HG03571 (cell line): ENCODE data around the gene SP5.
"Not testable (repeated sequence)": the region's sequence is repeated elsewhere in the genome, so short reads cannot be mapped to it uniquely, and the experiment has no call there.

ENCODE experiments used
- ATAC-seq: cut with Tn5 transposase; IDR thresholded peaks from one replicate; pipeline ENCODE4 v1.9.1; 2021; ENCODE audit not compliant: unreplicated experiment

Gene SP5

DNA sequence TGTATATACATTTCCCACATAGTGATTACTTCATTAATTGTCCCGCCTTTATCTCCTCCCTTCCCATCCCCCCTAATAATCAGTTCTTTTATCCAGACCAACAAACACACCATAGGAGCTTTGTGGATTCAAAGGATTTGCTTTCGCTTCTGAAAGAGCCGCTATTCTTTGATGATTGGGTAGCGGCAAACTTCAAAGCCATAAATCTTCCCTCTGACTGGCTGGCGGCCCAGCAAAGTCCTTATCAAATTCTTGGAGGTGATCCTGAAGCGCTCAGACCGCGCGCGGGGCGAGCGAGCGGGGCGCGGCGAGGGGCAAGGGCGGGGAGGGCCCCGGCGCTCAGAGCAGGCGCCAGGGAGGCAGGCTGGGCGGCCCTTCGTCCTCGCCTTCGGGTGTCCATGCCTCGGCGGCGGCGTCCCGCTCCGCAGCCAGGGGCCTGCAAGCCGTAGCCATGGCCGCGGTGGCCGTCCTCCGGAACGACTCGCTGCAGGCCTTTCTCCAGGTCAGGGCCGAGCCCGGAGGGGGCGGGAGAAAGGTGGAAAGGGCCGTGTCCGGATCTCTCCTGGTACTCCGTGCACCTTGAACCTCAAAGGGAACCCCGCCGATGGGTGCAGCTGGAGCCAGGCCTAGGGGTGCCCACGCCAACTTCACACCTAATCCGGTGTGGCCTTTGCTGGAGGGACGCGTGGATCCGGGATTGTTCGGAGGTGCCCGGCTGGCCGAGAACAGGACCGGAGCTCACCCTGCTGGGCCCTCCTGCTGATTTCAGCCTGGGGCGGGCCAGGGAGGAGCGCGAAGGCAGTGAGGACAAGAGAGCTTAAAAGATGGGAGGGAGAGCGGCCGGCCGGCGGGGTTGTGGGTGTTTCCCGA lies at the start of gene SP5:
TSS of gene SP5 (plus strand) at position 276 of the 870 bp plus-strand sequence. CDS start at position 452, 176 bp downstream.
- no peak for ATAC-seq

DNA sequence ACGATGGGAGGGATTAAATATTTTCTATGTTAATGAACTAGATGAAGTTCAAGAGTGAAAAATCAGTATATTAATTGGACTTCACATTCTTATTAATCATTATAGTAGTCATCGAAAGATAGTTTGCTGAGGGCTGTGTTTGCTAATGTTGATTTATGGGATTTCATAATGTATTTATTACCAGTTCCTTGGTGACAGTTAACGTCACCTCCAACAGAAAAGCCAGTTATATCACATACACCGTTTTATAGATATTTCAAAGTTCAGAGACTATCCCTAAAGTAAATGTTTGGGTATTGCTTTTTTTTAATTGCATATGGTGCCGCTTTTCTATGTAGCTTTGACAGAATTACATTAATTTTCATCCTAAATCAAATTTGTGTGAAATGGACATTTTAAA lies 49.4 kb upstream of the SP5 start:
- no peak for ATAC-seq

DNA sequence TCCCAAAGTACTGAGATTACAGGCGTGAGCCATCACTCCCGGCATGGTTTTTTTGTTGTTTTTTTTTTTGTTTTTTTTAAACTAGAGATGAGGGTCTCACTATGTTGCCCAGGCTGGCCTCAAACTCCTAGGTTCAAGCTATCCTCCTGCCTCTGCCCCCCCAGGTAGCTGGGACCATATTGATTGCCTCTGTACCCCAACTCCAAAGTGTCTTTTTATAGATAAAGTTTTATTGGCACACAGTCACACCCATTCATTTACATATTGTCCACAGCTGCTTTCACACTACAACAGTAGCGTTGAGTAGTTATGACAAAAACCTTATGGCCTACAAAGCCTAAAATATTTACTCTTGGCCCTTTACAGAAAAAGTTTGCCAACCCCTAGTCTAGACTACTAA lies 45.2 kb upstream of the SP5 start:
- ATAC-seq, result no peak

DNA sequence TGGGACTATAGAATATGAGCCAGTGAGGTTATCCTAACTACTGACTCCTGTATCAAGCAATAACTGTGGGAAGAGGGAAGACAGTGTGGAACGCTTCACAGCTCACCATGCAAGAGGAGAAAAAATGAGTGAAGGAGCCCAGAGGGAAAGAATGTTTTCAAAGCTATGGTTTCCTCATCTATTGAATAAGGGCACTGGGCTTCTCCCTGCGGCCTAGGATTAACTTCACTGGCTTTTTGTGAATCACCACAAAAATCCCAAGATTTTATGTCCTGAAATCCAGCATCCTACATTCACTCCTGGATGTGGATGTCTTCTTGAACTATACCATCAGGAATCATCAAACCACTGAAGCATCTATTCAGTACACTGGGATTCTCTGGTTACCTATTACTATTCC lies 44.5 kb upstream of the SP5 start:
- no peak for ATAC-seq

DNA sequence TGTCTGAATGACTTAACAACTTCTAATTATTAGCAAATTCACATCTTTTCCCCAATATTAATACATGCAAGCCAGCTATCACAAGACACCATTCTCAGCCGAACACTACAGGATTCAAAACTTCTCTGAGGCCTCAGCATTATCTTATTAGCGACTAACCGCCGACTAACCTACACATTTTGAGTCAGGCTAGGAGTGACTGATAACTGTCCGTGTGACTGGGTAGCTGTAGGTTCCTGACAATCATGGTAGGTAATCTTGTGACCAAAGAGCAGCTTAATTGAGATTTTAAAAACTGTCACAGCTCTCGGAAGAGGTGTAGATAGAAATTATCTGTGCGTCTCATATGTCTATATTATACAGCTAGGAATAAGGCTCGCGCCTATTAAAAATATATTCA lies 44.1 kb upstream of the SP5 start:
- ATAC-seq, result no peak

DNA sequence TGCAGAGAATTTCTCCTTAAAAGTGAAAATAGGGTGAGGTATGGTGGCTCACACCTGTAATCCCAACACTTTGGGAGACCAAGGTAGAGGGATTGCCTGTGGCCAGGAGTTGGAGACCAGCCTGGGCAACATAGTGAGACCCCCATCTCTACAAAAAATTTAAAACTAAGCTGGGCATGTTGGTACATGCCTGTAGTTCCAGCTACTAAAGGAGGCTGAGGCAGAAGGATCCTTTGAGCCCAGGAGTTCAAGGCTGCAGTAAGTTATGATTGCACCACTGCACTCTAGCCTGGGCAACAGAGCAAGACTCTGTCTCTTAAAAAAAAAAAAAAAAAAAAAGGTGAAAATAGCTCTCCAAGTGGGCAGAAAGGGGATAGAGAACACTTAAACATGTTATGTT lies 40.9 kb upstream of the SP5 start:
- ATAC-seq, result not testable (repeated sequence)

DNA sequence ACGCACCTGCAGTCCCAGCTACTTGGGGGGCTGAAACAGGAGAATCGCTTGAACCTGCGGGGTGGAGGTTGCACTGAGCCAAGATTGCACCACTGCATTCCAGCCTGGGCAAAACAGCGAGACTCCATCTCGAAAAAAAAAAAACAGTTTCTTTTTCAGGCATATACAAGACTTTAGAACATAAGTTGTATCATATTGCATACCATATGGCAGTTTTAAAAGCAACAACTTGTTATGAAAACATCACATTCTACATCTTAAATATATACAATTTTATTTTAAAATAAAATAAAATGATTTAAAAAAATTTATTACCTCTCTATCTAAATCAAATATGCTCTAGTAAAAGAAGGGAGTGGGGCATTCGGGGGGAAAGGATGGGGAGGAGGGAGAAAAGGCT lies 39.4 kb upstream of the SP5 start:
- ATAC-seq, result no peak

DNA sequence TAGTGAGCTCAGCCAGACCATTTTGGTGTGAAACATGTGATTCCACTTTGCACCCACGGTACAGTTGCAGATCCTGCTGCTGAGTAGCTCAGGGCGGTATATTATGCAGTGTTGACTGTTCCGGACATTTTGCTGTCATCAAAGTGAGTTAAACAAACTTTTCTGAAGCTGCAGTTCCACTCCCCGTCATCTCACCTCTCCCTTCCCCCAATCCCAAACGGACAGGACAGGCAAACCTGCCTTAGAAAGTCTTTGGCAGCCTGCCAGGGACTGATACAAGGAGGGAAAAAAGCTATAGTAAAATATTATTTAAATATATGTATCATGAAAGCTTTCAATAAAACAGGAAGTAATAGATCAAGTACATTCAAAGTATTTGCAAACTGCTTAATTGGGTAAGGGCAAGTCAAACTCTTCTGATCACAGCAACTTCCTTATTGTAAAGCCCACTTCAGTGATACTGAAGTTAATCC lies 35.5 kb upstream of the SP5 start:
- ATAC-seq, result no peak

DNA sequence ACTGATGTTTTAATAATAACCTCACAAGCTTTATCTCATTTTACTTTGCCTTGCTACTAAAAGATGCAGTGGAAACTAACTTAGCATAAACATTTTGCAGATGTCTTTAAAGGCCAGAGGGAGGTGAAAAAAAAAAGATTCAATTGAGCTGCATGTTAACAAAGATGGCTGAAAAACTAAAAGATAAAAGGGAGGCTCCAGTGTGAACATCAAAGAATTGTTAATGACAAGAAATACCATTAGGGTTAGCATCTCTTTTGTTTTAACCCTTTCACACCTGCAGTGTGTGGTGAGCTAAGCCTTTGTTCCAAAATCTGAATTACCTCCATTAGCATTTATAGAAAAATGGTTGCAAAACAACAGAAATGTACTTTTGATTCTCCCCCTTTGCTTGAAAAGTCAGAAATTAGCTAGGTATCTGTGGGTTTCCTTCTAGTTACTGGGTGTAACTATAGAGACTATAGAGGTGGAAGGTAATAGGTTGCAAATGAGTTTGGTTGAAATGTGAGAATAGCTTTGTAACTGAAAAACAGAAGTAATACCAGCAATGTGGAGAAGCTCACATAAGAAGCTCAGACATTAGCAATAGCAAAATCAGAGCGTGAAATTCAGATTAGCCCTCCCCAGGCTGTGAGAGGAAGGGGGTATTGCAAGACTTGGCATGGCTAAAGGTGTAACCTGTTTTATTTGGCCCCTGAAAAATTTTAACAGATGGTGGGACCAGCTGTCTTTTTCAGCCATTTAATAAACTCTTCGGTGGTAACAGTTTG lies 34.8 kb upstream of the SP5 start:
- no peak for ATAC-seq

DNA sequence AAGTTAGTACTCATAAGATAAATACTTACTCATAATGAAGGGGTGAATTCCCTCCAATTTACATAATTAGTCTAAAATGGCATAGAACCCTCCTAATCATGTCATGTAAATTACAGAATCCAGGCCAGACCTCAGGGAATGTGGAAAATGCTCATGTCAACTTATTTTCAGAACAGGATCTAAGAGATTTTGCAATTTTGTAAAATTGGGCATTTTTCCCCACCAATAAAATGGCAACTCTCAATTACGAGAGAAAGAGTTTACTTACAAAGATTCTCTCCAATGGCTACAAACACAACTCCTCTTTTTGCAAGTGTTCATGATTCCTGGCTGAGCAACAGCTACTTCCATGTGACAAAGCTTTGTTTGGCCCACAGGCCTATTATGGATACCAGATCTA lies 33.8 kb upstream of the SP5 start:
- ATAC-seq, result no peak

DNA sequence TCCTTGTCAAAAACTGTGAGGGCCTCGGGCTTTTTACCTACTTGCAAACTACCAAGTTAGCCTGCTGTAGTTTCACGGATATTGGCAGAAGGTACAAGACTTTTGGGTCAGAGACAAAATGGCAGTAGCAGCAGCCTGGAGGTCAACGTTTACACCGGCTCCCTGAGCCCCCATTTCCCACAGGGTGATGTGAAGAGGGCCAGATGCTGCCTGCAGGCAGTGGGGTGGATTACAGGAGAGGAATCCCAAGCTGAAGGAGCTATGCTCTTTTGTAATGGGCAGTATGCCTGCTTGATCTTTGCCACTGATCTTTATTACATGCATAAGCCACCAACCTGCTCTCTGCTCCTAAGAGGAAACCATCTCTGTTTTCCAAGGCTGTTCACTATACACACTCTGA lies 29.5 kb upstream of the SP5 start:
- ATAC-seq, result no peak

DNA sequence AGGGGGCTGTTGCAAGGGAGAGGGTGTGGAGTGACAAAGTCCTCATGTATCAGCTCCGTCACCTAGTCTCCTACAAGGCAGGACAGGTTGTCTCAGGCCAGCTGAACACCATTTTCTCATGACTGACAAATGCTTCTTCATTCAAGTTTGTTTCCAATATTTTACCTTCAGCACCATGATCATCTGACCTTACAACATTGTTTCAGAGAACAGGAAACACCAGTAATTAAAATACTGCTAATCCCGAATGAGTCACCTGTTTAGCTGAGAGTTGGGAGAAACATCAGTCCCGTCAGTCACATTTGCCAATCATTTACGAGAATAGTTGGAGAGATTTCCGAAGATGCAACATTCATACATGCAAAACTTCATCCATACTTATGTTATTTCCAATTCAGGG lies 25.7 kb upstream of the SP5 start:
- ATAC-seq, result no peak

DNA sequence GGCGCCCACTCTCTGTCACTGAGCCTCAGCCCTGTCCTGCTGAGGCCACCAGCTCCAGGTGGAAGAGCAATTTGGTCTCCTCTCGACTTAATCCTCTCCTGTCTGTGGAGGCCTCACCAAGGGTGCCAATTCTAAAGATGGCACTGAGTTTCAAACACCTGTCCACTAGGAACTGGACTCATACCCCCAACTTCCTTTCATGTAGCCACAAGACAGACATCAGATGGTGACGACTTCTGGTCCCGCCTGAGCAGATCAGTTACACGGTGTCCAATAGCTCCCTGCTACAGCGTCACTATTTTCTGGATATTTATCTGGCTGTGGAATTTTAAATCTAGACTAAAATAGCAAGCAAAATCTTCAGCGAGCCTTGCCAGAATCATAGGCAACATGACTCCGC lies 24.5 kb upstream of the SP5 start:
- no peak for ATAC-seq

DNA sequence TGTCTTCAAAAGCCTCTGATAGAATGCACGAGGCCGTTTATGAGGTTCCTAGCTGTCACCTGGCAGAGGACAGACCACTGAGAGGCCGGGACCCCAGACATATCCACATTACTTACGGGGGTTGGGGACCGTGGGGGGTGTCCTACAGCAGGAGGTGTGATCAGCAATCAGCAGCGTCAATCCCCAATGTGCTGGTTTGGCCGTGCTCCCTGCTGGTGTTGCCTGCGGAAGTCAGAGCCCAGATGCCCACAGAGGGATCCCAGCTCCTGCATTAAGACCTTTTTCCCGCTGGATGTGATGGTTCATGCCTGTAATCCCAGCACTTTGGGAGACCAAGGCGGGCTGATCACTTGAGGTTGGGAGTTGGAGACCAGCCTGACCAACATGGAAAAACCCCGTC lies 20.8 kb upstream of the SP5 start:
- no peak for ATAC-seq

DNA sequence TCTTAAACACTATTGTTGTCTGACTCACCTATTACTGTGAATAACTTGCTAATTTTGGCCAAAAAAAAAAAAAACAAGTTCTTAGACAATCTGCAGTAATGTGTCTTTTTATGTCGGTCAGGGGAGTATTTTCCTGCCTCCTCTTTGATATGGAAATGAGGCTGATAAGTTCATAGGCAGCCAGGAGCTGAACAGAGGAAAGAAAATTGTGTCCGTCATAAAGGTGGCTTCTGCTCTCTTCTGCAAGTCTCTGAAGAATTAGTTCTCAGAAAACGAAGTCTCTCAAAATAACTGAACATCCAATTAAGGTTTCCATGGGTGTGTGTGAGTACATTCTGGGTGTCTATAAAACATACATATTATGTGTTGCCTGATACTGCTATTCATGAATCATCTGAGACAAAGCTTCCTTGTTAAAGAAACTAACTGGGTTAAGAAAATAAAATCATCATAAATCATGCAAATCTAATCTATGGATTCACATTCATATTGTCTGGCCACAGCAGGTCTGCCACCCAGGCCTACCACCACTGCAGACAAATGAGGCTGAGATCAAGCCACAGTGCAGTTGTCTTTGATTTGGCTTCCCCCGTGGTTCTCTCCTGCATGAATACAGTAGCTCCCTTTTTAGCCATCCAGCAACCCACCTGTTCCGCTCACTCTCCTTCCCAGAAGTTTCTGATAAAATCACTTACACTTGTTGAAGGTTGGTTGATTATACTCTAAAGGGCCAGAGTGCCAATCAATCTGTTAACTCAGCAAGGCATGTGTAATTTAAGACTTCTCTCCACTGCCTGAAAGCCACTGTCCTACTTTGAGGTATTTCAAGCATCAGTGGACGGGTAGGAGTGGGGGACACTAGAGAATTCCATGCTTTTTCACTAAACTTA lies 19.4 kb upstream of the SP5 start:
- no peak for ATAC-seq

DNA sequence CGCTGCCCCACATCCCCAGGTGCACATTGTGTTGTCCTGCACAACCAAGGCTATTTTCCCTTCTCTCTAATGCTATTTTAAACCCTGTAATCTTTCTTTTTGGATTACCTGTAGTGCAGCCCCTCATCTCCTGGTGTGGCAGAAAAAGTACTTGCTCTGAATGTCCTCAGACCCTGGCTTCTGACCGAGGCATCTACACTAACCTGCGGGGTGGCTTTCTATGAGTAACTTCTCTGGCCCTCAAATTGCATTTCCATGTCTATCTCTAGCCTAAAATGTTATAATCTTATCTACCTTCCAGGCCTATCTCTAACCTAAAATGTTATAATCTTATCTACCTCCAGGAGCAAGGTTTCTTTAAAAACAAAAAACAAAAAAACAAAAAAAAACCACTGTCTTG lies 18.2 kb upstream of the SP5 start:
- no peak for ATAC-seq

DNA sequence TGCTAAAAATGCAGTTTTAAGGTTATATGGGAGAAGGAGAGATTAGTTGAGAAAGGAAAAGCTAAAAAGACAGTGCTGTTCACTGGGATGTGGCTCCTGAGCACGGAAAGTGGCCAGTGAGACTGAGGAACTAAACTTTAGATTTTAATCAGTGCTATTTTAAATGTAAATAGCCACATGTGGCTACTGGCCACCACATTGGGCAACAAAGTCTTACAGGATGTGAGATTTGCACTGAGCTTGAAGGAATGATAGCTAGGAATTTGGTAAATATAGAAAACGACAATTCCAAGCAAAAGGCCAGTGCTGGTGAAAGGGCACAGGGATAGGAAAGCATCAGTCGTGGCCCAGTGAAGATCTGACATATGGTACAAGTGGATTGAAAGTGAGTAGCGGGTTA lies 14.1 kb upstream of the SP5 start:
- no peak for ATAC-seq

DNA sequence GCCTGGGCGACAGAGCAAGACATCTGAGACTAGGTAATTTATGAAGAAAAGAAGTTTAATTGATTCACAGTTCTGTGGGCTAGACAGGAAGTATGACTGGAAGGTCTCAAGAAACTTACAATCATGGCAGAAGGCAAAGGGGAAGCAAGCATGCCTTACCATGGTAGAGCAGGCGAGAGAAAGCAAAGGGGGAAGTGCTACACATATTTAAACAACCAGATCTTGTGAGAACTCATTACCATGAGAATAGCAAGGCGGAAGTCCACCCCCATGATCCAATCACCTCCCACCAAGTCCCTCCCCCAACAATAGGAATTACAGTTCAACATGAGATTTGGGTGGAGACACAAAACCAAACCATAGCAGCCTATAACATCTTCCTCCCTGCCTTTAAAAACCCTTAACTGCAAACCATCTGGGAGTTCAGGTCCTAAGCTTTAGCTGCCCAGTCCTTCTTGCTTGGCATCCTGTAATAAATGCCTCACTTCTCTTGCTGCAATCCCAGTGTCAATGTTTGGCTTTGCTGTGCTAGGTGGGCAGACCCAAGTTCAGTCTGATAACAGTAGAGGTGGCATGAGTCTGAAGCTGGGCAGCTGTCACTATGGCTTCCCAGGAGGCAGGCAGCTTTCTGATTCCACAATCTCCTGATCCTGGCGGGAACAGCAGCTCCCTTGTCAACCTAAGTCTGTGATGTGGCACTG lies 11.2 kb upstream of the SP5 start:
- ATAC-seq, result no peak

DNA sequence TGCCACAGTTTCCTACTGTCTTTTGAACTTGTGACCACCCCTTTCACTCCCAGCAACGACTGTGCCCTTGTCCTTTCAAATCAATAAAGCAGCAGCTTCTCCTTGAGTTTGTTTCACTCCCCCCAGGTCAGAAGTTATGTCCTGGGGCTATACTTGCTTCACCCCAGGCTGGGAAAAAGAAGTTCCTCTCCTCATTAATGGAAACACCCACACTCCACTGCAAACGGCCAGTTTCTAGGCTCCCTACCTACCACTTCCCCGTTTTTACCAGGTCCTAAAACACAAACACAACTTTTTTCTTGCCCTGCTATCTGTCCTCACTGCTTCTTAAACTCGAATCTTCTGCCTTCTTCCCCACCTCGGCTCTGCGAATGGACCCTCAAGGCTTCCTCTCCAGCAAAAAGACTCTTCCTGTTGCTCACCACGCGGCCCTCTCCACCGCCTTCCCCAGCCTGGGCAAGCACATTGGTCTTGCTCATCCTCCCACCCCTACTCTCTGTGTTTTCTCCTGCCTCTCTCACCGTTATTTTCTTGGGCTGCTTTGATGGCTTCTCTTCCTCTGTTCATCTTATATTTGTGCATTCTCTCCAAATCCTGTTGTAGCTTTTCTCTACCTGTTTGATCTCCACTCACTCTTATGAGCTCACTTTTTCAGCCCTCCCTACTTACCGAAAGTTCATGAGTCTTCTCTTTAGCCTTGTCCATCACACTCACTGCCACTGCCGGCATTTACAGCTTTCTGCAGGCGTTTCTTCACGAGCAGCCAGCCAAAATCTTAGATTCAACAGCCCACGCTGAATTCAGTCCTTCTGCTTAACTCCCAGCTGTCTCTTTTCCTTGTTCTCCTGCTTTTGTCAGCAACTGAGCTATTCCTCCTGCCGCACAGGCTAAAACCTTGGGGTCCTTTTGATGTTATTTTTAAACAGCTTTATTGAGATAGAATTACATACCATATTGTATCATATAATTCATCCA lies 7.0 kb upstream of the SP5 start:
- ATAC-seq, result no peak

DNA sequence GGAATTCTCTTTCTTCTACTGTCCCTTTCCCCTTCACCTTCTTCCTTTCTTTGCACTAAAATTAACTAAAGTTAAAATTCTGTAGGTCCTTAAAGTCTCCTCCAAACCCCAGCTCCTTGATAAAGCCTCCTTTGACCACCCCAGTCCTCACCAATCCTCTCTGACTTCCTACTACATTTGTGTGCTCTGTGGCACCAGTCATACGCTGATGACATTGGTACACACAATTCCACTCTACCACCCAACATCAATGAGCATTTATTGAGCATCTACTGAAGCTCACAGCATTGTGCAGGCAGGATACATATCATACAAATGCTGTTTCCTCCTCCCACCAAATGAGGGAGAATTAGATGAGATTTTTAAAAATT lies 4.5 kb upstream of the SP5 start:
- no peak for ATAC-seq
